Measurements from ENCODE around the gene RBM15.

RBM15 gene

DNA sequence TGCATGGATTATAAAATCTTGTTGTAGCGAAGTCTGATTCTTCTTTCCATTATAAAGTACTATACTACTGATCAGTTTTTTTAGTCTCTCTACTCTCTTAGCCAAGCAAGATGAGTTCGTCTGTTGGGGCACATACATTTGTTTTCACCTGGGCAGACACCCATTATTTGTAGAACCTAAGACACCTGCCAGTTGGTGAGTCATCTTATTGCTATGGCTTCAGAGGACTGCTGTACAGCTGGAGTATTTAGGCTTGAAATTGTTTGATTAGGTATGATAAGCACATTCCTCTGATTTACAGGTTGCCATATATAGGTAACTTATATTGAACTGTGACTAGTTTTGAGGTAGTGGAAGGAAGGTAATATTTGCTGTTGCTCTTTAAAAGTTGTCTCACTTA is 17.2 kb downstream of the RBM15 start:
- DNase-seq (ENCODE audit: low read depth): no peak

DNA sequence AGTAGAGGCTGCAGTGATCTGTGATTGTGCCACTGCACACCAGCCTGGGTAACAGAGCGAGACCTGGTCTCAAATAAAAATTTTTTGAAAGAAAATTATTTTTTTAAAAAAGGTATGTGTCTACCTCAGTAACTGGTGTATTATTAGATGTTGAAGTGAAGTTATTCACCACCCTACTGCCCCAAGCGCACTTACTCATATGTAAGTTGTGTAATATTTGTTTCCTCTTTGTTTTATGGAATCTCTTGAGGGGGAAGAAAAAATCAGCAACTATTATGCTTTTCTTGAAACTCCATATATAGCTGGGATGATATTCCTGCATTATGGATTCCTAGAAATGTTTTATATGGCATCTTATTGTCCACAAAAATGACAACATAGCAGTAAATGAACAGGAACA is 21.3 kb downstream of the RBM15 start:
- DNase-seq (ENCODE audit: low read depth): no peak

- DNase-seq (ENCODE audit: low read depth): no peak
These were observed 22.7 kb downstream of the RBM15 start for GRCh38 chr1:110361856-110362255.

- no peak for DNase-seq (ENCODE audit: low read depth)
These were observed 25.0 kb downstream of the RBM15 start for GRCh38 chr1:110364221-110364620.

GRCh38 chr1:110370827-110371226 is 31.6 kb downstream of the RBM15 start:
- no peak for DNase-seq (ENCODE audit: low read depth)

GRCh38 chr1:110375490-110375889 is 36.3 kb downstream of the RBM15 start:
- no peak for DNase-seq (ENCODE audit: low read depth)

GRCh38 chr1:110380672-110381283 is 41.6 kb downstream of the RBM15 start:
- DNase-seq (ENCODE audit: low read depth): no peak

- no peak for DNase-seq (ENCODE audit: low read depth)
These were observed 44.2 kb downstream of the RBM15 start for GRCh38 chr1:110383251-110383990.

DNA sequence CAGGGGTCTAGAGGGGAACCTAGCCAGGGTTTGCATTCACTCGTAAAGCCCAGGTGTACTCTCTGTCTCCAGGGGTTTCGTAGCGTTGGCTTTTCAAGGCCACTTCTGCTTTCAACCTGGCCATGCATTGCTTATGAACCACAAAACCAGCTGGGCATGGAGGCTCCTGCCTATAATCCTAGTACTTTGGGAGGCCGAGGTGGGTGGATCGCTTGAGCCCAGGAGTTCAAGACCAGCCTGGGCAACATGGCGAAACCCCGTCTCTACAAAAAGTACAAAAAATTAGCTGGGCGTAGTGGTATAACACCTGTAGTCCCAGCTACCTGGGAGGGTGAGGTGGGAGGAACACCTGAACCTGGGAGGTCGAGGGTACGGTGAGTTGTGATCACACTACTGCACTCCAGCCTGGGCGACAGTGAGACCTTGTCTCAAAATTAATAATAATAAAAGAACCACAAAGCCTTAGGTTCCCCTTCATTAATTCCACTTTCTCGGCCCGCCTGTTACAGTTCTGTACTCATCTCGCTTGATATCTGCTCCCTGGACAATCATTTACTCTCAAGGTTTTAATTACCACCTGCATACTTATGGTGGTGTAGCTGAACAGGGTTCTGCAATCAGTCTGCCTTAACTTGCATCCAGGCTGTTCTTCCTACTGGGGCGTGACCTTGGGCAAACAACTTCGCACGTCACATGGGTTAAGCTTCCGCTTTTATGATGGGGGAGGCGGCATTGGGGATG is 45.6 kb downstream of the RBM15 start:
- DNase-seq (ENCODE audit: low read depth): no peak

- DNase-seq (ENCODE audit: low read depth): no peak
These were observed 46.2 kb downstream of the RBM15 start for GRCh38 chr1:110385369-110385768.

GRCh38 chr1:110387048-110387754 is 48.0 kb downstream of the RBM15 start:
- DNase-seq (ENCODE audit: low read depth): no peak

GRCh38 chr1:110390096-110390495 is 50.9 kb downstream of the RBM15 start:
- DNase-seq (ENCODE audit: low read depth): no peak

GRCh38 chr1:110390692-110391245 is 51.6 kb downstream of the RBM15 start, which contains the start of gene SLC16A4:
TSS of gene SLC16A4 (minus strand) at chr1:110391026. CDS start at chr1:110389323, 1,703 bp downstream.
- no peak for DNase-seq (ENCODE audit: low read depth)

- no peak for DNase-seq (ENCODE audit: low read depth)
These were observed 54.1 kb downstream of the RBM15 start for GRCh38 chr1:110393286-110393685.

DNA sequence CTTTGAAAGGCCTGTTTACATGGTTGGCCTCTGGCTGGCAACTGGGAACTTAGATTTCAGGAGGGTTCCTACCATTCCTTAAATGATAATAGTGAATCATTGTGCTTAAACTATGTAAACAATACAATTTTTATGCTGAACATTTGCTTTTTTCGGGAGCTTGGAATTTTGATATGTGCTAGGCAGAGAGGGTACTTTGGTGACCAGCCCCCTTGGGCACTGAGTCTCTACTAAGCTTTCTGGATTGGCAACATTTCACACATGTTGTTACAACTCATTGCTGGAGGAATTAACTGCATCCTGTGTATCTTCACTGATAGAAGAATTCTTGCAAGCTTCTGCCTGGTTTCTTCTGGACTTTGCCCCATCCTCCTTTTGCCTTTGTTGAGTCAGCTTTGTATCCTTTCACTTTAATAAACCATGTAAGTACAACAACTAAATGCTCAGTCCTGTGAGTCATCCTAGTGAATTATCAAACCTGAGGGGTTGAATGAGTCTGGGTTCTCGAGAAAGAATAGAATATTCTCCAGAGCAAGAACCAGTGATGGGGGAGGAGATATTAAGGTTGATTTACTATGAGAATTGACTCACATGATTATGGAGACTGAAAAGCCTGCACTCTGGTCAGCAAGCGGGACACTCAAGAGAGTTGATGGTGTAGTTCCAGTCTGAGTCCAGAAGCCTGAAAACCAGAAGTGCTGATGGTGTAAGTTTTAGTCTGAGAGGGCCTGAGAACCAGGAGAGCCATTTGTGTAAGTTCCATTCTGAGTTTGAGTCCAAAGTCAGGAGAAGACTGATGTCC is 54.7 kb downstream of the RBM15 start:
- DNase-seq (ENCODE audit: low read depth): no peak

DNA sequence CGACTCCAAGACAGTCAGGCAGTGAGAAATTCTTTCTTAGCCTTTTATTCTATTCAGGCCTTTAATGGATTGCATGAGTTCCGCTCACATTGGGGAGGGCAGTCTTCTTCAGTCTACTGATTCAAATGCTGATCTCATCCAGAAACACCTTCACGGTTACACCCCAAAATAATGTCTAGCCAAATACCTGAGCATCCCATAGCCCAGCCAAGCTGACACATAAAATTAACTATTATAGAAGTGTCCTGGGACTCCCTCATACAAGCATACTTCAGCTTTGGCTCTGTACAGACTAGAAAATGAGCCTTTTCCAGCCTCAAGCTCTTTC is 55.3 kb downstream of the RBM15 start:
- DNase-seq (ENCODE audit: low read depth): no peak
